NOMO-1 treated with dmso at 0.1 percent for 144 hours (cell line): ENCODE results near the gene CLIC3.
"Not testable (repeated sequence)": the region's sequence is repeated elsewhere in the genome, so short reads cannot be mapped to it uniquely, and the experiment has no call there.

ENCODE experiments used
- DNase-seq: peaks from one replicate; lab custom pipeline; 2025; ENCODE audit not compliant: unreplicated experiment; lab: John Stamatoyannopoulos, UW

Gene CLIC3

GRCh38 chr9:136996361-136997292 is at the start of gene CLIC3:
Gene CLIC3 (minus strand): TSS chr9:136996568. CDS start chr9:136996543, 25 bp downstream.
- no peak for DNase-seq

- no peak for DNase-seq
Observed at GRCh38 chr9:137045294-137046087, 49.1 kb upstream of the CLIC3 start.

- no peak for DNase-seq
Observed at GRCh38 chr9:137044502-137045177, 48.3 kb upstream of the CLIC3 start.

GRCh38 chr9:137044037-137044436 is 47.7 kb upstream of the CLIC3 start:
- no peak for DNase-seq

- DNase-seq = no peak
Observed at GRCh38 chr9:137042751-137043727, 46.7 kb upstream of the CLIC3 start.

GRCh38 chr9:137041124-137041523 is 44.8 kb upstream of the CLIC3 start:
- DNase-seq = no peak

- no peak for DNase-seq
Observed at GRCh38 chr9:137040568-137040967, 44.2 kb upstream of the CLIC3 start.

GRCh38 chr9:137039611-137040366 is 43.4 kb upstream of the CLIC3 start:
- DNase-seq = no peak

- no peak for DNase-seq
Observed at GRCh38 chr9:137038916-137039315, 42.5 kb upstream of the CLIC3 start.

- no peak for DNase-seq
Observed at GRCh38 chr9:137037483-137037882, 41.1 kb upstream of the CLIC3 start.

- DNase-seq = no peak
Observed at GRCh38 chr9:137037035-137037434, 40.7 kb upstream of the CLIC3 start.

GRCh38 chr9:137035937-137036336 is 39.6 kb upstream of the CLIC3 start:
- no peak for DNase-seq

GRCh38 chr9:137035507-137035834 is 39.1 kb upstream of the CLIC3 start:
- no peak for DNase-seq

GRCh38 chr9:137034709-137035506 is 38.5 kb upstream of the CLIC3 start:
- peak; percentile 88 for DNase-seq

GRCh38 chr9:137034039-137034708 is 37.8 kb upstream of the CLIC3 start:
- peak; percentile 58 for DNase-seq

GRCh38 chr9:137033481-137033880 is 37.1 kb upstream of the CLIC3 start:
- DNase-seq = not testable (repeated sequence)

GRCh38 chr9:137032858-137033257 is 36.5 kb upstream of the CLIC3 start:
- DNase-seq = peak; percentile 65
